ENCODE measurements around the gene SEMA3B. TPM values are rescaled to one million over a fixed set of nuclear protein-coding genes. Genes with fewer than 3 reads are reported as not detected.

SEMA3B gene
- total and polyA plus RNA-seq, 9 of the 15 experiments (the other 6 are each of a cell fraction or from before 2014, with no cell fraction given), result 0.03 to 1.8 (median 0.55) TPM; not detected in 1

- TF ChIP-seq TAF1 (IDR thresholded peaks at IDR 0.05; ENCODE audit: control insufficient read depth, extremely low read depth, insufficient read depth, low read length, severe bottlenecking) (peak; percentile 15), TCFL5 (CRISPR knock-in tag; conservative IDR thresholded peaks at IDR 0.05) (no peak), ZNF518B (CRISPR knock-in tag; IDR thresholded peaks at IDR 0.05) (no peak), MGA (IDR thresholded peaks at IDR 0.05) (no peak), ZNF398 (CRISPR knock-in tag; IDR thresholded peaks at IDR 0.05) (no peak), ELK3 (CRISPR knock-in tag; IDR thresholded peaks at IDR 0.05) (no peak), FOXJ3 (CRISPR knock-in tag; IDR thresholded peaks at IDR 0.05) (no peak)
Measured at GRCh38 chr3:50272911-50273688, 4.2 kb downstream of the SEMA3B start (continued).
